ENCODE measurements around the gene BNIP3. TPM values are rescaled to one million over a fixed set of nuclear protein-coding genes. Genes with fewer than 3 reads are reported as not detected.

Gene BNIP3
- total RNA-seq, 2 donors from 2014 or later, result 6.9 to 51.7 TPM

DNA sequence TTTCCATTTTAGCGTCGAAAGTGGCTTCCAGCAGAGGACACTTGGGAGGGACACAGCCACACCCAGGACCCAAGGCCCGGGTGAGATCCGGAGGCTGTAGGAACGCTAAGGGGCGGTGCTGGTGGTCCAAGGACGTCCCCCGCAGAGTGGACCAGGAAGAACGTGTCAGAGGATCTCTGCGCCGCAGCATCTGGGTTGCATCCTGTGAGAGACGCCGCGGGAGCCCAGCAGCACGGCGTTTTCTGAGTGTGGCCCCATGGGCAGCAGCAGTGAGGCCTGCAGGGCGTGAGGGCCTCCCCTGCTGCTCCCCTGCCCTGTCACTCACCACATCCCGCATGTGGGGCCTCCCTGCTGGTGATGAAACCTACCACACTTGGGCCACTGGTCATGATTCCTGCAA, 40.5 kb upstream of the BNIP3 start:
- H3K27ac ChIP-seq, result no peak overlapping the region
- H3K36me3 ChIP-seq, result no peaks in the 10 kb centered on the region
- H3K4me3 ChIP-seq, result no peak overlapping the region
- DNase-seq, result no peak
- intact Hi-C loops (cut with DNase I), result loop anchor here (2.0 kb wide), 1 partner anchor 135 kb away; no protein-coding TSS in a partner anchor
- H3K4me1 ChIP-seq, result no peaks in the 10 kb centered on the region
- H3K9me3 ChIP-seq, result no peaks in the 10 kb centered on the region
- H3K9ac ChIP-seq (ENCODE audit: low read depth in 2 of 2, low read length in 2 of 2), result no peak overlapping the region
- no peak for TF ChIP-seq CTCF (IDR thresholded peaks at IDR 0.05)
- H3K27me3 ChIP-seq, result no peaks in the 10 kb centered on the region

GRCh38 chr10:132021504-132022143, 39.9 kb upstream of the BNIP3 start:
- Histone ChIP-seq H3K4me1 (no peaks in the 10 kb centered on the region), H3K4me3 (no peak overlapping the region), H3K27ac (no peak overlapping the region), H3K9ac (ENCODE audit: low read depth in 2 of 2, low read length in 2 of 2) (no peak overlapping the region), H3K36me3 (no peaks in the 10 kb centered on the region), H3K9me3 (no peaks in the 10 kb centered on the region), H3K27me3 (no peaks in the 10 kb centered on the region)
- intact Hi-C loops (cut with DNase I), result loop anchor here (2.0 kb wide), 1 partner anchor 135 kb away; no protein-coding TSS in a partner anchor
- no peak for DNase-seq
- no peak for TF ChIP-seq CTCF (IDR thresholded peaks at IDR 0.05)

- H3K9ac ChIP-seq (ENCODE audit: low read depth in 2 of 2, low read length in 2 of 2), result no peak overlapping the region
- no peaks in the 10 kb centered on the region for H3K36me3 ChIP-seq
- no peak for DNase-seq
- no peaks in the 10 kb centered on the region for H3K9me3 ChIP-seq
- H3K4me3 ChIP-seq, result no peak overlapping the region
- H3K27me3 ChIP-seq, result no peaks in the 10 kb centered on the region
- intact Hi-C loops (cut with DNase I), result no loop called here
- no peak overlapping the region for H3K27ac ChIP-seq
- H3K4me1 ChIP-seq, result no peaks in the 10 kb centered on the region
- TF ChIP-seq CTCF (IDR thresholded peaks at IDR 0.05), result no peak
Observed at GRCh38 chr10:132021046-132021445, 39.3 kb upstream of the BNIP3 start.

GRCh38 chr10:132020456-132020855, 38.7 kb upstream of the BNIP3 start:
- DNase-seq, result no peak
- Histone ChIP-seq H3K9me3 (no peaks in the 10 kb centered on the region), H3K36me3 (no peaks in the 10 kb centered on the region), H3K27ac (no peak overlapping the region), H3K4me1 (no peaks in the 10 kb centered on the region), H3K9ac (ENCODE audit: low read depth in 2 of 2, low read length in 2 of 2) (no peak overlapping the region), H3K4me3 (no peak overlapping the region), H3K27me3 (no peaks in the 10 kb centered on the region)
- intact Hi-C loops (cut with DNase I), result no loop called here
- TF ChIP-seq CTCF (IDR thresholded peaks at IDR 0.05), result no peak

DNA sequence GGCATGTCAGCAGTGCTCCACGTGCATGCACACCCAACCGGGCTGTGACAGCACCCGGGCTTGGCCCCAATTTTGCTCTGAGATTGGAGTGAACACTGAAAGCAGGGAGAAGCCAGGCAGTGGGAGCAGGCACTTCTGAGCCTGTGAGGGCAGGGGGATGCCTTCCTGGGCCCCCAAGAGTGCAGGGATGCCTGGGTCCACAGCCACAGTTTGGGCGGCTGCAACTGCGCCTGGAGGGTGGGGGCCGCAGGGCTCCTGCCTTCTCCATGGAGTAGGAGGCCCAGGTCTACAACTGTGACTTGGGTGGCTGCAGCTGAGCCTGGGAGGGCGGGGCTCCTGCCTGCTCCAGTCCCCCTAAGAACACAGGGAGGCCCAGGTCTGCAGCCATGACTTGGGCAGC, 37.6 kb upstream of the BNIP3 start:
- intact Hi-C loops (cut with DNase I), result no loop called here
- no peak overlapping the region for H3K4me3 ChIP-seq

More for the DNA sequence above, 37.6 kb upstream of the BNIP3 start:
- no peaks in the 10 kb centered on the region for H3K4me1 ChIP-seq
- no peak overlapping the region for H3K27ac ChIP-seq
- H3K9me3 ChIP-seq, result no peaks in the 10 kb centered on the region
- no peak for TF ChIP-seq CTCF (IDR thresholded peaks at IDR 0.05)
- DNase-seq, result no peak
- no peaks in the 10 kb centered on the region for H3K36me3 ChIP-seq
- H3K27me3 ChIP-seq, result no peaks in the 10 kb centered on the region
- H3K9ac ChIP-seq (ENCODE audit: low read depth in 2 of 2, low read length in 2 of 2), result no peak overlapping the region

All from colonic mucosa (tissue), 4 donors.